ENCODE results near the gene ST3GAL3. TPM values are rescaled to one million over a fixed set of nuclear protein-coding genes. Genes with fewer than 3 reads are reported as not detected.

ST3GAL3 gene
- total and polyA plus RNA-seq, 2 experiments from 2014 or later, result 4.5 to 7.0 TPM

DNA sequence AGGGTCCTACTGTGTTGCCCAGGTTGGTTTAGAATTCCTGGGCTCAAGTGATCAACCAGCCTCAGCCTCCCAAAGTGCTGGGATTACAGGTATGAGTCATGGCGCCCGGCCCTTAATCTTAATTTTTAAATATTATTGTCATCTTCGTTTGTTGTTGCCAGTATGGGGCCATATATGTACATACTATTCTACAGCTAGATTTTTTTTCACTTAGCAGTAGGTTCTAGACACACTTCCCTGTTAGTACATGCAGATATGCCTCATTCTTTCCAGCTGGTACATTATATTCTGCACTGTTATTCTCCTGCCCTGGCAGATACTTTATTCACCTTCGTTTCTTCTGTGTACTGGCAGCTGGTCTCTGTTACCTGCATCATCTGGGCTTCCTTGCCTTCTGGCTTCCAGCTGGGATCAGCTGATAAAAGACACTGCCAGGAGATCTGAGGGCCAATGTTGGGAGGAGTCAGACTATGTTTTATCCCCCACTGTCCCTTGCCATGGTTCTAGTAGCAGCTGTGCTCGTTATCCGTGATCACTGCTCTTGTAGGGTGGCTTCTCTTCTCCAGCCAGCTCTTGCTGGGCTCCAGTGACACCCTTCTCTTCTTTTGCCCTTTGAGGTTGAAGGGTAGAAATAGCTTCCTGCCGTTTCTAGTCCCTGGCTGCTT is 24.7 kb downstream of the ST3GAL3 start:
- no peak overlapping the region for H3K4me3 ChIP-seq
- no peaks in the 10 kb centered on the region for H3K27me3 ChIP-seq (ENCODE audit: insufficient read depth)
- H3K9me2 ChIP-seq (ENCODE audit: insufficient read depth), result no peaks in the 10 kb centered on the region
- no peak overlapping the region for H2AFZ ChIP-seq
- DNase-seq (ENCODE audit: low spot score), result no peak
- no peak overlapping the region for H3K4me2 ChIP-seq
- no peak overlapping the region for H3K27ac Mint-ChIP-seq
- no peaks in the 10 kb centered on the region for H3K36me3 ChIP-seq (ENCODE audit: insufficient read depth)
- H4K20me1 ChIP-seq (replicated peaks; ENCODE audit: insufficient read depth), result peaks cover 4% of the 10 kb centered on the region; the same call in 1 of the 2 replicates
- H3K79me2 ChIP-seq (replicated peaks; ENCODE audit: insufficient read depth), result 0 out of 2 replicates have a peak, but pooled peaks cover 3% of the 10 kb centered on the region
- H3F3A ChIP-seq (replicated peaks; ENCODE audit: low read depth), result no peaks in the 10 kb centered on the region
- no peaks in the 10 kb centered on the region for H3K27me3 Mint-ChIP-seq (ENCODE audit: insufficient read depth, low read depth, poor library complexity)
- no peaks in the 10 kb centered on the region for H3K4me1 ChIP-seq (ENCODE audit: insufficient read depth)
- ATAC-seq, result no peak
- H3K4me1 Mint-ChIP-seq, result peaks cover 5% of the 10 kb centered on the region; the same call in 2 of the 3 replicates
- no peak overlapping the region for H3K27ac ChIP-seq (ENCODE audit: low read depth)
- TF ChIP-seq NANOG (IDR thresholded peaks at IDR 0.05; ENCODE audit: borderline replicate concordance) (no peak), EZH2 (IDR thresholded peaks at IDR 0.05; ENCODE audit: low read depth, unreplicated experiment) (no peak), STAT1 (IDR thresholded peaks at IDR 0.05; ENCODE audit: unreplicated experiment) (no peak), JUNB (IDR thresholded peaks at IDR 0.05; ENCODE audit: unreplicated experiment) (no peak), EZH2phosphoT487 (IDR thresholded peaks at IDR 0.05; ENCODE audit: unreplicated experiment) (no peak), CREB1 (CRISPR knock-in tag; IDR thresholded peaks at IDR 0.05; ENCODE audit: low read depth) (no peak), ETS1 (IDR thresholded peaks at IDR 0.05) (no peak)
- H3K9me3 Mint-ChIP-seq, result no peaks in the 10 kb centered on the region
- H3K36me3 Mint-ChIP-seq (ENCODE audit: low read depth), result no peaks in the 10 kb centered on the region
- no peak overlapping the region for H3K4me3 Mint-ChIP-seq

GRCh38 chr1:43736819-43737218 is 29.5 kb downstream of the ST3GAL3 start:
- H3K9me3 Mint-ChIP-seq, result no peaks in the 10 kb centered on the region
- H3K36me3 ChIP-seq (ENCODE audit: insufficient read depth), result no peaks in the 10 kb centered on the region
- no peaks in the 10 kb centered on the region for H3K36me3 Mint-ChIP-seq (ENCODE audit: low read depth)
- peaks cover 5% of the 10 kb centered on the region; the same call in 2 of the 3 replicates for H3K4me1 Mint-ChIP-seq
- no peak for TF ChIP-seq JUNB (IDR thresholded peaks at IDR 0.05; ENCODE audit: unreplicated experiment)
- no peak for TF ChIP-seq ZNF331 (CRISPR knock-in tag; IDR thresholded peaks at IDR 0.05; ENCODE audit: low read depth)
- no peak for TF ChIP-seq POLR2AphosphoS5 (IDR thresholded peaks at IDR 0.05; ENCODE audit: low read depth)
- TF ChIP-seq CTCF (conservative IDR thresholded peaks at IDR 0.05; ENCODE audit: low read depth in 2 of 2), result no peak
- no peak for TF ChIP-seq STAT1 (IDR thresholded peaks at IDR 0.05; ENCODE audit: unreplicated experiment)
- no peaks in the 10 kb centered on the region for H3K27me3 Mint-ChIP-seq (ENCODE audit: insufficient read depth, low read depth, poor library complexity)
- no peaks in the 10 kb centered on the region for H3F3A ChIP-seq (replicated peaks; ENCODE audit: low read depth)
- ATAC-seq, result no peak
- no peaks in the 10 kb centered on the region for H3K27me3 ChIP-seq (ENCODE audit: insufficient read depth)
- H3K4me3 Mint-ChIP-seq, result no peak overlapping the region
- H3K4me1 ChIP-seq (ENCODE audit: insufficient read depth), result no peaks in the 10 kb centered on the region
- H3K4me2 ChIP-seq, result no peak overlapping the region
- H3K4me3 ChIP-seq, result no peak overlapping the region
- no peak overlapping the region for H3K27ac Mint-ChIP-seq
- no peak overlapping the region for H3K27ac ChIP-seq (ENCODE audit: low read depth)
- no peak for DNase-seq (ENCODE audit: low spot score)
- no peak overlapping the region for H2AFZ ChIP-seq
- H3K79me2 ChIP-seq (replicated peaks; ENCODE audit: insufficient read depth), result 0 out of 2 replicates have a peak, but pooled peaks cover 3% of the 10 kb centered on the region
- H4K20me1 ChIP-seq (replicated peaks; ENCODE audit: insufficient read depth), result no peaks in the 10 kb centered on the region; the same call in none of the 2 replicates
- no peaks in the 10 kb centered on the region for H3K9me2 ChIP-seq (ENCODE audit: insufficient read depth)

All from GM23338 (cell line).